Measurements from ENCODE around the gene TAL1. TPM values are rescaled to one million over a fixed set of nuclear protein-coding genes. Genes with fewer than 3 reads are reported as not detected.

TAL1 gene
- total RNA-seq, 1 experiment from 2014 or later: not detected

DNA sequence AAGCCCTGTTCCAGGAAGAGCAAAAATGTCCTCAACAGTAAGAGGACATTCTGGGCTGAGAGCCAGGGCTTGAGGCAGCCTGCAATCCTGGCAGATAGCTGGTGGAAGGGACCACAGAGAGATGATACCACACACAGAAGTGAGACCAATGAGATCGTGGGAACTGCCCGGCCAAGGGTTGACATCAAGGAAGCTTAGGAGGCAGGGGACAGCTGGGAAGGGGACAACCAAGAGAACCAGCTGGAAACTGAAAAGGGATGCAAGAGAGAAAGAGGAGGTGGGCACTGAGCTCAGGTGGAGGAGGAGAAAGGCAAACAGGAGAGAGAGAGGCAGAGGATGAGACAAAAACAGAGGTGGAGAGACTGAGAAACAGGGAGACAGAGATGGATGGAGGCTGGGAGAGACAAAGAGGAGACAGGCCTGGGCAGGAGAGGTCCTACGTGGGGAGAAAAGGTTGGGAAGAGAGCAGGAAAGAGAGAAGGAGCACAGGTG, 51.4 kb downstream of the TAL1 start:
- Mint-ChIP-seq H3K27me3 (ENCODE audit: low read depth) (peaks cover 64% of the 10 kb centered on the region), H3K27ac (no peak overlapping the region; a peak in 1 of 7 replicates), H3K4me3 (peak overlapping the region in 1 of 2 experiments; percentile 32; a peak in 1 of 5 replicates), H3K9me3 (peaks cover 5 to 10% of the 10 kb centered on the region in 2 experiments; a peak in 2 of 5 replicates), H3K4me1 (peaks cover 16 to 18% of the 10 kb centered on the region in 2 experiments), H3K36me3 (ENCODE audit: insufficient read depth in 1 of 3, low read depth in 3 of 3) (0 out of 7 replicates have a peak, but pooled peaks cover 0 to 3% (median 0%) of the 10 kb centered on the region in 3 experiments)
- Histone ChIP-seq H3K9me3 (ENCODE audit: control insufficient read depth, low read depth, low read length) (no peaks in the 10 kb centered on the region), H4K8ac (replicated peaks; ENCODE audit: insufficient read length, low read depth, low read length) (no peak overlapping the region), H3K18ac (ENCODE audit: insufficient read length, low read depth, low read length) (no peak overlapping the region), H3K4me2 (ENCODE audit: insufficient read depth, insufficient read length, low read length) (no peak overlapping the region), H2BK15ac (ENCODE audit: low read depth, low read length) (no peak overlapping the region), H3K14ac (ENCODE audit: insufficient read depth, low read length) (no peak overlapping the region), H3K27ac (ENCODE audit: insufficient read length, low read depth, low read length) (no peak overlapping the region), H3K23ac (ENCODE audit: insufficient read length, low read depth, low read length) (no peak overlapping the region), H2BK20ac (ENCODE audit: low read depth, low read length, poor library complexity, severe bottlenecking) (no peak overlapping the region), H2BK120ac (ENCODE audit: low read depth, low read length, poor library complexity, severe bottlenecking) (no peak overlapping the region), H2AK5ac (ENCODE audit: insufficient read length, low read length) (no peak overlapping the region), H2BK12ac (ENCODE audit: insufficient read length, low read depth, low read length) (no peak overlapping the region), H4K5ac (ENCODE audit: insufficient read length, low read depth, low read length) (no peak overlapping the region), H3T11ph (ENCODE audit: low read length) (no peak overlapping the region), H3K79me1 (ENCODE audit: insufficient read depth, low read depth, low read length, poor library complexity, severe bottlenecking) (no peaks in the 10 kb centered on the region), H3K4me1 (ENCODE audit: insufficient read depth, low read length) (0 out of 2 replicates have a peak, but pooled peaks cover 2% of the 10 kb centered on the region), H4K91ac (ENCODE audit: insufficient read length, low read depth, low read length) (no peak overlapping the region), H4K20me1 (ENCODE audit: control insufficient read depth, insufficient read depth, insufficient read length) (no peaks in the 10 kb centered on the region), H3K4ac (ENCODE audit: low read depth, low read length) (no peak overlapping the region), H3K79me2 (ENCODE audit: insufficient read depth, low read length) (no peaks in the 10 kb centered on the region), H3K56ac (ENCODE audit: insufficient read length, low read depth, low read length) (no peak overlapping the region), H3K27me3 (ENCODE audit: insufficient read depth, low read length) (peaks cover 4% of the 10 kb centered on the region; the same call in 1 of the 2 replicates), H2AFZ (ENCODE audit: low read length) (no peak overlapping the region), H3K23me2 (ENCODE audit: insufficient read length, low read depth, low read length, poor library complexity, severe bottlenecking) (peaks cover 8% of the 10 kb centered on the region), H3K9ac (ENCODE audit: extremely low read depth, insufficient read length, low read length) (no peak overlapping the region), H2BK5ac (ENCODE audit: insufficient read length, low read length) (no peak overlapping the region)
- no CpG with 5 or more reads among the region's 3 CpGs for WGBS (ENCODE audit: extremely low coverage, insufficient read length, low lambda C conversion rate)
- DNase-seq: no peak
- TF ChIP-seq, protein P1, sequence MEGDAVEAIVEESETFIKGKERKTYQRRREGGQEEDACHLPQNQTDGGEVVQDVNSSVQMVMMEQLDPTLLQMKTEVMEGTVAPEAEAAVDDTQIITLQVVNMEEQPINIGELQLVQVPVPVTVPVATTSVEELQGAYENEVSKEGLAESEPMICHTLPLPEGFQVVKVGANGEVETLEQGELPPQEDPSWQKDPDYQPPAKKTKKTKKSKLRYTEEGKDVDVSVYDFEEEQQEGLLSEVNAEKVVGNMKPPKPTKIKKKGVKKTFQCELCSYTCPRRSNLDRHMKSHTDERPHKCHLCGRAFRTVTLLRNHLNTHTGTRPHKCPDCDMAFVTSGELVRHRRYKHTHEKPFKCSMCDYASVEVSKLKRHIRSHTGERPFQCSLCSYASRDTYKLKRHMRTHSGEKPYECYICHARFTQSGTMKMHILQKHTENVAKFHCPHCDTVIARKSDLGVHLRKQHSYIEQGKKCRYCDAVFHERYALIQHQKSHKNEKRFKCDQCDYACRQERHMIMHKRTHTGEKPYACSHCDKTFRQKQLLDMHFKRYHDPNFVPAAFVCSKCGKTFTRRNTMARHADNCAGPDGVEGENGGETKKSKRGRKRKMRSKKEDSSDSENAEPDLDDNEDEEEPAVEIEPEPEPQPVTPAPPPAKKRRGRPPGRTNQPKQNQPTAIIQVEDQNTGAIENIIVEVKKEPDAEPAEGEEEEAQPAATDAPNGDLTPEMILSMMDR (conservative IDR thresholded peaks at IDR 0.05): no peak
